ENCODE data around the gene FBN1.

FBN1 gene

DNA sequence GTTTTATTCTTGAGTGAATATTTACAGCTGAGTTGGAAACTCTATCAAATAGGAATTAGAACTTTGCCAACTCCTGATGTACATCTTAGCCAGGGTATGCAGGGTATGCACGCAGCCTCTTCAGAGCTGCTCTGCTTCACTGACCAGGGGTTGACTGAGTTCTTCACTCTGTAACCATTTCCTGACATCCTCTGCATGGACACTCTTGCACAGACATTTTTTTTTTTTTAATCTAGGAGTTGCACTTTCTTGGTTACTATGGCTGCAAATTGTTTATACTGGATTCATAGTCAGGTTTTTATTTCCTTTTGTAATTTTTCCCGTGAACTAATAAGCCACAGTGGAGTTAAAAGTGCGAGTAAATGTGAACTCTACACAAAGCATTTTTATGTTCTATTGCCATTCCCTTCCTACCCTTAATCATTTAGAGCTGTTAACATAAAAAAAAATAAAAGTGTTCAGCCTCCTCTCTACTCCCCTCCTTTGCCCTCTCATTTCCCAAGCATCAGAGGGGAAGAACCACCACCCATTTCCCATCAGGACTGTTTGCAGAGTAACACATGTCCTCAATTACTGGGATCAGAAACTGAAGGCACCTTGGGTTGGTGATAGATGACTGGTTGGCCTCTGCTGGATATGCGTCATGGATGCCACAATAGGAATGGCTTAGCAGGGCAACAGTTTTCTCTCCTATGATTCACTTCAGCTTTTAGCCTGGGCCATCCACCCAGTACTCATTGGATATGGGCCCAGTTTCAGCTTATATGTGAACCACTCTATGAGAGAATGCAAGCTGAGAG, 260.3 kb downstream of the FBN1 start:
- TF ChIP-seq CTCF (conservative IDR thresholded peaks at IDR 0.05; ENCODE audit: low read depth): no peak
- POLR2A ChIA-PET (ENCODE audit: low non-redundant PET): no interaction called here
- DNase-seq (ENCODE audit: low spot score): peak; percentile 33
- H3K27ac ChIP-seq: 0 out of 2 replicates have a peak overlapping the region, but pooled peaks have one; percentile 7
- CTCF ChIA-PET: no interaction called here

GRCh38 chr15:48384616-48385015, 260.9 kb downstream of the FBN1 start:
- POLR2A ChIA-PET (ENCODE audit: low non-redundant PET): no interaction called here
- DNase-seq (ENCODE audit: low spot score): peak; percentile 62
- TF ChIP-seq CTCF (conservative IDR thresholded peaks at IDR 0.05; ENCODE audit: low read depth): no peak
- CTCF ChIA-PET: no interaction called here
- no peak overlapping the region for H3K27ac ChIP-seq

GRCh38 chr15:48383031-48383430, 262.5 kb downstream of the FBN1 start:
- no peak overlapping the region for H3K27ac ChIP-seq
- ChIA-PET CTCF (no interaction called here), POLR2A (ENCODE audit: low non-redundant PET) (no interaction called here)
- TF ChIP-seq CTCF (conservative IDR thresholded peaks at IDR 0.05; ENCODE audit: low read depth): no peak
- no peak for DNase-seq (ENCODE audit: low spot score)

GRCh38 chr15:48381861-48382260, 263.6 kb downstream of the FBN1 start:
- POLR2A ChIA-PET (ENCODE audit: low non-redundant PET): no interaction called here

DNA sequence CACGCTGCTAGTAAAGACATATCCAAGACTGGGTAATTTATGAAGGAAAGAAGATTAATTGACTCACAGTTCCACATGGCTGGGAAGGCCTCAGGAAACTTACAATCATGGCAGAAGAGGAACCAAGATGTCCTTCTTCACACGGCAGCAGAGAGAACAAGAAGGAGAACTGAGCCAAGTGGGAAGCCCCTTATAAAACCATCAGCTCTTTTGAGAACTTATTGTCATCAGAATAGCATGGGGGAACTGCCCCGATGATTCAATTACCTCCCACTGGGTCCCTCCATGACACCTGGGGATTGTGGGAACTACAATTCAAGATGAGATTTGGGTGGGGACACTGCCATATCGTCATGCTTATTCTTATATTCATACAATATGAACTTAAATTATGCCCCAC, 265.3 kb downstream of the FBN1 start:
- no peak overlapping the region for H3K27ac ChIP-seq
- no peak for DNase-seq (ENCODE audit: low spot score)
- ChIA-PET POLR2A (ENCODE audit: low non-redundant PET) (no interaction called here), CTCF (no interaction called here)
- no peak for TF ChIP-seq CTCF (conservative IDR thresholded peaks at IDR 0.05; ENCODE audit: low read depth)

More at GRCh38 chr15:48381861-48382260, 263.6 kb downstream of the FBN1 start:
- no peak overlapping the region for H3K27ac ChIP-seq
- TF ChIP-seq CTCF (conservative IDR thresholded peaks at IDR 0.05; ENCODE audit: low read depth): no peak
- DNase-seq (ENCODE audit: low spot score): no peak
- CTCF ChIA-PET: no interaction called here

DNA sequence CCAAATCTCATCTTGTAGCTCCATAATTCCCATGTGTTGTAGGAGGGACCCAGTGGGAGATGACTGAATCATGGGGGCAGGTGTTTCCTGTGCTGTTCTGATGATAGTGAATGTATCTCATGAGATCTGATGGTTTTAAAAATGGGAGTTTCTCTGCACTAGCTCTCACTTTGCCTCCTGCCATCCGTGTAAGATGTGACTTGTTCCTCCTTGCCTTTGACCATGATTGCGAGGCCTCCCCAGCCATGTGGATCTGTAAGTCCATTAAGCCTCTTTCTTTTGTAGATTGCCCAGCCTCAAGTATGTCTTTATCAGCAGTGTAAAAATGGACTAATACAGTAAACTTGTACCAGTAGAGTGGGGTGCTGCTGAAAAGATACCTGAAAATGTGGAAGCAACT, 269.7 kb downstream of the FBN1 start:
- H3K27ac ChIP-seq: no peak overlapping the region
- ChIA-PET POLR2A (ENCODE audit: low non-redundant PET) (no interaction called here), CTCF (interaction anchor here (1.1 kb wide), 1 partner anchor 13 kb away, joined by 3 read pairs; no protein-coding TSS in a partner anchor)
- TF ChIP-seq CTCF (conservative IDR thresholded peaks at IDR 0.05; ENCODE audit: low read depth): no peak
- DNase-seq (ENCODE audit: low spot score): no peak
